Omental fat pad (tissue), 4 donors: Measurements from ENCODE around the gene C1QTNF6. TPM values are rescaled to one million over a fixed set of nuclear protein-coding genes. Genes with fewer than 3 reads are reported as not detected.
"Not testable (repeated sequence)": the region's sequence is repeated elsewhere in the genome, so short reads cannot be mapped to it uniquely, and the experiment has no call there.

Experiments
- ATAC-seq: fragments of 150-250 bp; one replicate; pipeline ENCODE4 v1.9.1; 2016; ENCODE audit warnings: mild to moderate bottlenecking, moderate library complexity; ENCODE audit not compliant: low FRiP score
- DNase-seq: peaks from one replicate; pipeline ENCODE4 v3.0.0-alpha.2; 2019; ENCODE audit warnings: low spot score
- CTCF ChIP-seq, 3 donors: fragments of 450-650 bp; IDR thresholded peaks; one replicate each; pipeline ENCODE4 v1.5.1; 2016 to 2017; ENCODE audit warnings: antibody characterized with exemption in 3 of 3, mild to moderate bottlenecking in 3 of 3, moderate library complexity in 2 of 3
- total RNA-seq, 4 donors: library from RNA; depleted of rRNA; stranded (reverse); fragments of >200 nt; gene quantifications; one replicate each; pipeline ENCODE4 v1.1.0, GENCODE V29; 2016

C1QTNF6 gene
- total RNA-seq: 1 to 10 TPM; 1.0 to 2.8 (median 1.4) TPM

GRCh38 chr22:37187891-37188761 is at the start of gene C1QTNF6:
C1QTNF6 (minus strand) TSS chr22:37188247; CDS start chr22:37188213, 34 bp downstream.
- no peak for DNase-seq
- TF ChIP-seq CTCF (IDR thresholded peaks at IDR 0.05): no peak
- ATAC-seq: peak; percentile 63

DNA sequence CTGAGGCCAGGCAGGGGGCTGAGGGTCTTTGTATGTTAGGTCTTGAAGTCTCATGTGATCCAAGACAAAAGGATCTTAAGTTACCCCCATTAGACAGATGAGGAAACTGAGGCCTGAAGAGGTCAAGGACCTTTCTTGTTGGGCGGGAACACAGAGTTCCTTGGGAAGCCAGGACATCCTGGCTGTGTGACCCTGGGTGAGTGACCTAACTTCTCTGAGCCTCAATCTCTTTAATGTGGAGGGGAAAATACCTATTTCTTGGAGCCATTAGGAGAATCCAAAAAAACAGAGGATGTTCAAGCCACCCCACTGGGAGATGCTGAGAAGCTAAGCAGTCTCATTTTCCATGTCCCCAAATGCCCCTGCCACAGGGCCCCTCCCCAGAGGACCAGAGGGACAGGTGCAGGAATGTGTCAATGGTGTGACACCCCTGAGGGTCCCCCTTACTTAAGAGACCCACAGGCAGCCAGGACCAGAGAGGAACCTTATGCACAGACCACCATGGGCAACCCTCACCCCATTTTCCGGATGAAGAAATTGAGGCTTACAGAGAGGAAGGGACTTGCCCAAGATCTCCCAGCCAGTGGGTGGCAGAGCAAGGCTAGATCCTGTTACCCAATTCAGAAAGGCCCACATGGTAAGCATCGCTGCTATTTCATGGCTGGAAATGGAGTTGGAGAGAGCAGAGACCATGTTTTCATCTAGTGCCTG is 48.0 kb upstream of the C1QTNF6 start:
- ATAC-seq (no peak), DNase-seq (no peak)
- no peak for TF ChIP-seq CTCF (IDR thresholded peaks at IDR 0.05)

DNA sequence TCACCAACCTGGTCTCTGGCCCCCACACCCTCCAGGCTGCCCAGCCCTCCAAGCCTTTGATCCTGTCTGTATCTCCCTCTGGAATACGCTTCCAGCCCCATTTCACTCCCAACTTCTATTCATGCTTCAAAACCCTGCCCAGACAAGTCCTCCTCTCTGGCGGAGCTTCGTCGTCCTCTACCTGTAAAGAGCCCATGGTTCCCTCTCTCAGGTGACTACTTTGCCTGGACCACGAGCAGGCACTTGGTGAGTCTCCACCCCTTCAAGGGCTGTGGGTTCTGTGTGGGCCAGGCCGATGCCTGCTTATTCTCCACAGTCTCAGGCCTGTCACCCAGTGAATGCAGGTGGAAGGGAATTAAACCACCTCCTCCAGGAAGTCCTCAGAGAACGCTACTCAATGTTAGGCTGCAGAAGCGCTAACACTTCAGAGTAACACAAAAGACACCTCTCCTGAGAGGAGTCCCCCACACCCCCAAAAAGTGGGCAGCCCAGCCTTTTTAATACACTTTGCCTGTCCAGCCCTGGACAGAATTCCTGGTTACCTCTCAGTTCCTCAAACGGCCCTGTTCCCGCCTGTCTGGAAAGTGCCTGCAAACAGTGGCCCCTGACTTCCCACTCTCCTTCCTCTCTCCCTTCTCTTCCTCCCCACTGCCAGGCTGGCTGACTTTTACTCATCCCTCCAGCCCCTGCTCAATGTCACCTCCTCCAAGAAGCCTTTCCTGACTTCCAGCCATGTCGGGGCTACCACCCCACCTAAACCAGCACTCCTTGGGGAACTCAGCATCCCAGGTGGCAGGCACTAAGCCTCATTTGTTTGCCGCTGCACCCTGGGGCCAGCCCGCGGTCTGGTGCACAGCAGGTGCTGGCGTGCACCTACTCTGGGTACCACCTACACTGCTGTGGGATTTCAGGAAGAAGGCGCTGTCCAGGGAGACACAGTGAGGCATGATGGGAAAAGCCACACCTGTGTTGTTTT is 47.0 kb upstream of the C1QTNF6 start:
- DNase-seq (no peak), ATAC-seq (no peak)
- no peak for TF ChIP-seq CTCF (IDR thresholded peaks at IDR 0.05)

- no peak for DNase-seq
- TF ChIP-seq CTCF (IDR thresholded peaks at IDR 0.05): no peak
- ATAC-seq: no peak
Observed at GRCh38 chr22:37233751-37234631, 45.9 kb upstream of the C1QTNF6 start.

GRCh38 chr22:37233371-37233750 is 45.3 kb upstream of the C1QTNF6 start:
- not testable (repeated sequence) for ATAC-seq, DNase-seq

GRCh38 chr22:37232140-37232998 is 44.3 kb upstream of the C1QTNF6 start:
- ATAC-seq: no peak
- TF ChIP-seq CTCF (IDR thresholded peaks at IDR 0.05): no peak

More at GRCh38 chr22:37232140-37232998, 44.3 kb upstream of the C1QTNF6 start:
- no peak for DNase-seq
